Right atrium auricular region (tissue), 2 donors: ENCODE measurements around the gene PRKAG2. TPM values are rescaled to one million over a fixed set of nuclear protein-coding genes. Genes with fewer than 3 reads are reported as not detected.

ENCODE experiments used
- DNase-seq: peaks from one replicate; pipeline ENCODE4 v3.0.0-alpha.2; 2019; ENCODE audit warnings: low spot score
- H3K27ac ChIP-seq, 2 donors: fragments of 200-600 bp; sonication (generic); 1 replicate in 1 of 2; 2 replicates in 1 of 2; pipeline ENCODE4 v1.5.1; 2016 to 2019
- H3K27me3 ChIP-seq, 2 donors: fragments of 200-600 bp; sonication (generic); one replicate each; pipeline versions ENCODE4 v1.5.1 to v1.6.0; 2017 to 2019
- H3K36me3 ChIP-seq: fragments of 200-600 bp; sonication (generic); one replicate; pipeline ENCODE4 v1.5.1; 2016
- H3K4me1 ChIP-seq, 2 donors: fragments of 200-600 bp; sonication (generic); one replicate each; pipeline versions ENCODE4 v1.5.1 to v1.6.0; 2017 to 2019
- H3K4me3 ChIP-seq, 2 donors: fragments of 200-600 bp; sonication (generic); 1 replicate in 1 of 2; 2 replicates in 1 of 2; pipeline ENCODE4 v1.5.1; 2017 to 2019; ENCODE audit warnings: mild to moderate bottlenecking in 1 of 2, moderate library complexity in 1 of 2
- H3K9me3 ChIP-seq, 2 donors: fragments of 200-600 bp; sonication (generic); one replicate each; pipeline ENCODE4 v1.5.1; 2019
- total RNA-seq, 2 donors: library from RNA; depleted of rRNA; stranded (reverse); fragments of >200 nt; gene quantifications; one replicate each; pipeline ENCODE4 v1.1.0, GENCODE V29; 2016
- TF ChIP-seq, protein P1 (sequence below), 2 donors: fragments of 200-600 bp; sonication (generic); IDR thresholded peaks; one replicate each; pipeline ENCODE4 v1.5.1; 2019; ENCODE audit warnings: antibody characterized with exemption in 2 of 2

Gene PRKAG2
- total RNA-seq, 2 donors from 2014 or later = 133 to 177 TPM

DNA sequence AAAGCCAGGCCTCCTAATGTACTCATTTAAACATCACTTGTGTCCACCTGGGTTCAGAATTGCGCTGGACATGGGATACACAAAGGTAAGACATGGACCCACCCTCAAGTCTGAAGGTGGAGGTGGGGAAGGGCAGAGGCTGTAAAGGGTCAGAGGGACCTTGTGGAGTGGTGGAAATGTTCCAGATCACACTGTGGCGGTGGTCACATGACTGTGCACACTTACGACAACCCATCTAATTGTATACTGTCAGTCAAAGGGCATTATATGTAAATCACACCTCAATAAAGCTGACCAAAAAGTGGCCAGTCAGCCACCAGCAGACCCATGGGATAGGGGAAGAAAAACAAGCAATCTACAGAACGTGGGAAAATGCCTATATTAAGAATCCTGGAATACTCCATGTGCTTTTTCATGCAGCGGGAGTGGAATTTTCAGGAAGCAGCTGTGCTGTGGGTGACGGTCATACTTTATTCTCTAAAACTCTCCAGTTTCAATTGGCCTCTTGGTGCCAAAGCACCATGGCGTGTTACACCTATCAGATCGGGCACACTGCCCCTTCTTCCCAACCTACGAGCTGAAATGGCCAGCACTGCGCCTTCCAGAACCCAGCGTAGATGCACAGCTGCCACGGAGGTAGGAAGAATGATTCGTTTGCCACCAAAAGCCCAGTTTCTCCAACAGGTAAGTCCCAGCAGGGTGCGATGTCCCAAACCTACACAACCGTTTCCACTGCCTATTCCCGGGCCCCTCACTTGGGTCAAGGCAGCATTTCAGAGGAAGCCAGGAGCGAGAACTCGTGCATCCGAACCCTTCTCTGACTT lies 69.8 kb downstream of the PRKAG2 start:
- Histone ChIP-seq H3K4me3 (no peak overlapping the region), H3K36me3 (no peaks in the 10 kb centered on the region), H3K27ac (no peak overlapping the region), H3K9me3 (no peaks in the 10 kb centered on the region), H3K27me3 (no peaks in the 10 kb centered on the region), H3K4me1 (no peaks in the 10 kb centered on the region)
- DNase-seq = no peak
- TF ChIP-seq, protein P1, sequence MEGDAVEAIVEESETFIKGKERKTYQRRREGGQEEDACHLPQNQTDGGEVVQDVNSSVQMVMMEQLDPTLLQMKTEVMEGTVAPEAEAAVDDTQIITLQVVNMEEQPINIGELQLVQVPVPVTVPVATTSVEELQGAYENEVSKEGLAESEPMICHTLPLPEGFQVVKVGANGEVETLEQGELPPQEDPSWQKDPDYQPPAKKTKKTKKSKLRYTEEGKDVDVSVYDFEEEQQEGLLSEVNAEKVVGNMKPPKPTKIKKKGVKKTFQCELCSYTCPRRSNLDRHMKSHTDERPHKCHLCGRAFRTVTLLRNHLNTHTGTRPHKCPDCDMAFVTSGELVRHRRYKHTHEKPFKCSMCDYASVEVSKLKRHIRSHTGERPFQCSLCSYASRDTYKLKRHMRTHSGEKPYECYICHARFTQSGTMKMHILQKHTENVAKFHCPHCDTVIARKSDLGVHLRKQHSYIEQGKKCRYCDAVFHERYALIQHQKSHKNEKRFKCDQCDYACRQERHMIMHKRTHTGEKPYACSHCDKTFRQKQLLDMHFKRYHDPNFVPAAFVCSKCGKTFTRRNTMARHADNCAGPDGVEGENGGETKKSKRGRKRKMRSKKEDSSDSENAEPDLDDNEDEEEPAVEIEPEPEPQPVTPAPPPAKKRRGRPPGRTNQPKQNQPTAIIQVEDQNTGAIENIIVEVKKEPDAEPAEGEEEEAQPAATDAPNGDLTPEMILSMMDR (IDR thresholded peaks at IDR 0.05) = no peak

DNA sequence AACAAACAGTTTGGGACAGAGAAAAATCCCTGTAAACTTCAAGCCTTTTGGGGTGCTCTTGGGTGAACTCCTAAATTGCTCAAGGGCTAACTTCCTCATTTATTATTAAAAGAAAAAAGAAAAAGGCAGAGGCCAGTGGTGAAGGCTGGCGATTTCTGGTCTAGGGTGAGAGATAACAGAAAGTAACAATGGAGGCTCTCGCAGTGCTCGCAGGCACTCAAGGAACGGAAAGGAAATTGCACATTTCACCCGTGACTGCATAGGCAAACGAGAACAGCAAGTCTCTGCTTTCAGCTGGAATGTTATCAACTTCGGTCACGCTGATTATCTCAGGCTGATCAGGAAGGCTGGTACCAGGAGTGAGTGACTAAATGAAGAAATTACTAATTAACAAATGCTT lies 70.7 kb downstream of the PRKAG2 start:
- Histone ChIP-seq H3K27ac (no peak overlapping the region), H3K4me3 (no peak overlapping the region), H3K27me3 (no peaks in the 10 kb centered on the region), H3K9me3 (no peaks in the 10 kb centered on the region), H3K4me1 (no peaks in the 10 kb centered on the region), H3K36me3 (no peaks in the 10 kb centered on the region)
- TF ChIP-seq, protein P1 (IDR thresholded peaks at IDR 0.05) = no peak
- DNase-seq = no peak

DNA sequence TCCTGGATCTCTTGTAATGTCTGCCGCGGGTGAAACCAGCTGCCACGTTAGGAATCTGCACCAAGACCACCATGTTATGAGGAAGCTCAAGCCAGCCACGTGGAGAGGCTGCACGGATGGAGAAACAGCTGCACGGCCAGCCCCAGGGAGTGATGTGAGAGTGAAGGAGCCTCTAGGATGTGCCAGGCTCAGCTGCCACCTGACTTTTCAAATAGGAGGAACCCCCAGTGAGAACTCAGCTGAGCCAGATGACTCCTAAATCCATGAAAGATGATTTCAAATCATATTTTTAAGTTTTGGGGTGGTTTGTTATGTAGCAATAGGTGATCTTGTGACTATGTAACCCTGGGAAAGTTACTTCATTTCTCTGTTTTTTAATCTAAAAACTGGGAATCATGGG lies 71.7 kb downstream of the PRKAG2 start:
- Histone ChIP-seq H3K27ac (no peak overlapping the region), H3K36me3 (no peaks in the 10 kb centered on the region), H3K27me3 (no peaks in the 10 kb centered on the region), H3K9me3 (no peaks in the 10 kb centered on the region), H3K4me3 (no peak overlapping the region), H3K4me1 (no peaks in the 10 kb centered on the region)
- DNase-seq = no peak
- TF ChIP-seq, protein P1 (IDR thresholded peaks at IDR 0.05) = no peak

DNA sequence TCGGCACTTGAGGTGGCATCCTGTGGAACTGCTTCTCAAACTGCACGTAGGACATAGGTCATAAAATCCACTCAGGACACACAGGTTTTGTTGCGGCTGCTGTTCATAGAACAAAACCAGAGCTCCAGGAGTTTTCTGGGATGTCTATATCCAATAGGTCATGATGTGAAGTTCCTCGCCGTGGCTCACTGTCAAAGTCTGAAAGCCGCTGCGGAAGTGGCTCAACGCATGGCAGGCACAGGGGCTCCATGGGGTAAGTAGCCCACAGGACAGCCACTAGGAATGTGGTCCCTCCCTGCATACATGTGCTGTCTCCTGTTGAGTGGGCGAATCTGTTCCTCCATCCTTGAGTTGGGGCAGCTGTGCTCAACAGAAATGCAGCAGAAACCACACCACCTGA lies 72.2 kb downstream of the PRKAG2 start:
- H3K4me3 ChIP-seq = no peak overlapping the region
- no peaks in the 10 kb centered on the region for H3K36me3 ChIP-seq
- H3K4me1 ChIP-seq = no peaks in the 10 kb centered on the region
- H3K27me3 ChIP-seq = no peaks in the 10 kb centered on the region
- H3K9me3 ChIP-seq = no peaks in the 10 kb centered on the region
- DNase-seq = no peak
- TF ChIP-seq, protein P1 (IDR thresholded peaks at IDR 0.05) = no peak
- H3K27ac ChIP-seq = no peak overlapping the region

DNA sequence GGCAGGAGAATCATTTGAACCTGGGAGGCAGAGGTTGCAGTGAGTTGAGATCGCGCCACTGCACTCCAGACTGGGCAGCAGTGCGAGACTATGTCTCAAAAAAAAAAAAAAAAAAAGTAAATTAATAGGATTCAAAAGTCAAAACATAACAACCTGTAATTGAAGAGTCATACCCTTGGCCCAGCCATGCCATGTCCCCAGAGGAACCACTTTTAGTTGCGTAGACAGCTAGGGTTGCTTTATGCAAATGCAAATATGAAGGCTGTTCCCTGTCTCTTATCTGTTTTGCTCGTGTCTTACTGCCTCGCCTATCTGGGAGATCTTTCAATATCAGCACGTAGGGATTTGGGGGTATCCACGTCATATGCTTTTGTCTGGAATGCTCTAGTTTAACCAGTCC lies 73.1 kb downstream of the PRKAG2 start:
- TF ChIP-seq, protein P1 (IDR thresholded peaks at IDR 0.05) = no peak
- Histone ChIP-seq H3K27ac (no peak overlapping the region), H3K4me1 (no peaks in the 10 kb centered on the region), H3K4me3 (no peak overlapping the region), H3K9me3 (no peaks in the 10 kb centered on the region), H3K27me3 (no peaks in the 10 kb centered on the region), H3K36me3 (no peaks in the 10 kb centered on the region)
- no peak for DNase-seq

DNA sequence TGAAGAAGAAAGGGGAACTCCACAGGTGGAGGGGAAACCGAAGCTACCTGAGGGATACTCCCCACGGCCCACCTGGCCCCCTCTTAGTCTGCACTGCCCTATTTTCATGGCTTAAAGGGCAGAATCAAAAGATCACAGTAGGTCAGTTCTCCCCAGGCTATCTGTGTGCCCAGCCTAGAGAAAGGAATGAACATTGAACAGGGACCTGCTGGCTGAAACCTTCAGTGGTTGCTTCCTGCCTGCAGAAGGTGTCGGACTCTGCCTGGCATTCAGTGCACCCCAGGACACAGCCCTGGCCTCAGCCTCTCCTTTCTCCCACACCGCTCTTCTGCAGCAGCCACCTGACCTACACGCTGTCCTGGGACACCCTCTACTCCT lies 74.5 kb downstream of the PRKAG2 start:
- H3K36me3 ChIP-seq = no peaks in the 10 kb centered on the region
- H3K4me1 ChIP-seq = peaks cover 0 to 7% of the 10 kb centered on the region in 2 donors
- no peak for DNase-seq
- H3K27ac ChIP-seq = no peak overlapping the region
- no peaks in the 10 kb centered on the region for H3K27me3 ChIP-seq
- TF ChIP-seq, protein P1 (IDR thresholded peaks at IDR 0.05) = no peak
- H3K9me3 ChIP-seq = no peaks in the 10 kb centered on the region
- H3K4me3 ChIP-seq = no peak overlapping the region
